ENCODE measurements around the gene ZBTB20. TPM values are rescaled to one million over a fixed set of nuclear protein-coding genes. Genes with fewer than 3 reads are reported as not detected.

The ZBTB20 gene
- total RNA-seq, 2 experiments from 2014 or later, result 8.1 TPM

DNA sequence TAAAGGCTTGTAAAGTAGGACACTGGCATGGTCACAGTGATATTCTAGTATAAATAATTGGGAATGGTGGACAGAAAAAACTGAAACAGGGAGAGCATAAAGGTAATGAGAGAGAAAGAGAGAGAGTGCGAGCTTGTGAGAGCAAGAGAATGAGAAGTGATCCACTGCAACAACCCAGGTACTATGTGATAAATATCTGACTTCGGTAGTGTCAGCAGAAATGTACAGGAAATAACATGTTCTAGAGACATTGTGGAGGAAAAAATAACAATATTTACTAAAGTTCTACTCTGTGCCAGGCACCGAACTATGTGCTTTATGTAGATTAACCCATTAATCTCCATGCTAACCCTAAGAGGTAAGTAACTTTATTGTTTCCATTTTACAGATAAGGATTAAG, 425.9 kb downstream of the ZBTB20 start:
- CTCF ChIA-PET, result no interaction called here

DNA sequence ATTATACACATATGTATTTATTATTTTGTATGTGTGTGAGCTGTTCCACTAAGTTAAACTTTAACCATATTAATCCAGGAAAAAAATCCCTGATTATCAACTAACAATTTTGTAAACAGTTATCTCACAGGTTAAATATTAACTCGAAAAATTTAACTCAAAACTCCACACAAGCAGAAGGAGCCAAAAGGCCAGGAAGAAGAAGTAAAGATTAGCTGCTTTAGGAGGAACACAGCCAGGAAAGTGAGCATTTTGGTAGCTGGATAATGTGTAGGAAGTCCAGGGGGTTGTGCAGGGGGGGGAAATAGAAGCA, 428.2 kb downstream of the ZBTB20 start:
- ATAC-seq (no peak), DNase-seq (no peak)
- CTCF ChIA-PET, result no interaction called here
- Mint-ChIP-seq H3K9me3 (ENCODE audit: insufficient read depth) (no peaks in the 10 kb centered on the region), H3K36me3 (ENCODE audit: low read depth) (no peaks in the 10 kb centered on the region), H3K27me3 (ENCODE audit: low read depth) (no peaks in the 10 kb centered on the region), H3K27ac (no peak overlapping the region), H3K4me3 (no peak overlapping the region), H3K4me1 (ENCODE audit: low read depth) (peaks cover 25% of the 10 kb centered on the region)
- POLR2A ChIA-PET, result no interaction called here

More for the DNA sequence above, 425.9 kb downstream of the ZBTB20 start:
- no peak for ATAC-seq
- DNase-seq, result no peak
- Mint-ChIP-seq H3K9me3 (ENCODE audit: insufficient read depth) (no peaks in the 10 kb centered on the region), H3K36me3 (ENCODE audit: low read depth) (no peaks in the 10 kb centered on the region), H3K27me3 (ENCODE audit: low read depth) (no peaks in the 10 kb centered on the region), H3K27ac (no peak overlapping the region), H3K4me3 (no peak overlapping the region), H3K4me1 (ENCODE audit: low read depth) (peaks cover 25% of the 10 kb centered on the region)
- POLR2A ChIA-PET, result no interaction called here

DNA sequence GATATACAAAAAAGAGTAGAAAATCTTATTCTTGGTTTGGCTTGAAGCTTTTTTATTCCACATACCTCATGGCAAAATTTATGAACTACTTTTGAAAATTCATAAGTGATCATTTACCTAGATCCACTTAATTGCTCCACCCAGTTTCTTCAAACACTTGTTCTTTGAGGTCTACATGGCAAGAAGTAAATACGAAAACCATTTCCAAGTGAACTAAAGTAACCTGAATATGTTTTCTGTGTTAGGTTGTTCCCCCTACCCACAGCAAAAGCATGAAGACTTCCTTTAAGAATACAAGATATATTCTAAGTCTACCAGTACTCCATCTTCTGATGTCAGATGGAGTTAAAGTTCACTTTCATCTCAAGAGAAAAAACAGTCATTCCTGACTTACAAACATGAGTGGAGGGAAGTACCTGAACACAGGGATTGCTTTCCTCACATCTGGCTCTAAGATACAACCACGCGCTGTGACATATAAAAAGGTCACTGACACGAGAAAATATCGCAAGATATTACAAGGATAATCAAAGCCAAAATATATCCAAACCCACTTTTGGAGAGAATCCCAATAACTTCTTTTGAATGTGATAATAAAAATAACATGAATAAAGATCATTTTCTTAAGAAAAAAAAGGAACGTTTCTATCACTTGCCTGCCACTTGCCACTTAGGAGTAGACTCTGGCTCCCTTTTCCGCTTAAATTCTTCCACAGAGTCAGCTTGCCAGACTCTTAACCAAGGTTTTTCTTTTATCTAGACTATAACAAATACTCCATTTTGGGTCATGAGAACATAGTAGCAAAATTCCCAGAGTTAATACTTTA, 428.8 kb downstream of the ZBTB20 start:
- no peaks in the 10 kb centered on the region for H3K9me3 Mint-ChIP-seq (ENCODE audit: insufficient read depth)
- H3K4me3 Mint-ChIP-seq, result no peak overlapping the region
- ChIA-PET POLR2A (no interaction called here), CTCF (no interaction called here)
- no peak overlapping the region for H3K27ac Mint-ChIP-seq
- no peaks in the 10 kb centered on the region for H3K27me3 Mint-ChIP-seq (ENCODE audit: low read depth)
- H3K36me3 Mint-ChIP-seq (ENCODE audit: low read depth), result no peaks in the 10 kb centered on the region
- DNase-seq (no peak), ATAC-seq (no peak)
- H3K4me1 Mint-ChIP-seq (ENCODE audit: low read depth), result peaks cover 25% of the 10 kb centered on the region

- ATAC-seq, result no peak
Observed at GRCh38 chr3:114716916-114717315, 430.2 kb downstream of the ZBTB20 start.

GRCh38 chr3:114716126-114716525, 431.0 kb downstream of the ZBTB20 start:
- ChIA-PET CTCF (no interaction called here), POLR2A (no interaction called here)
- Mint-ChIP-seq H3K4me3 (no peak overlapping the region), H3K27me3 (ENCODE audit: low read depth) (no peaks in the 10 kb centered on the region), H3K4me1 (ENCODE audit: low read depth) (peaks cover 18% of the 10 kb centered on the region), H3K36me3 (ENCODE audit: low read depth) (no peaks in the 10 kb centered on the region), H3K27ac (no peak overlapping the region), H3K9me3 (ENCODE audit: insufficient read depth) (no peaks in the 10 kb centered on the region)
- DNase-seq (no peak), ATAC-seq (no peak)

More at GRCh38 chr3:114716916-114717315, 430.2 kb downstream of the ZBTB20 start:
- H3K4me1 Mint-ChIP-seq (ENCODE audit: low read depth), result peaks cover 24% of the 10 kb centered on the region
- H3K9me3 Mint-ChIP-seq (ENCODE audit: insufficient read depth), result no peaks in the 10 kb centered on the region
- ChIA-PET CTCF (no interaction called here), POLR2A (no interaction called here)
- H3K4me3 Mint-ChIP-seq, result no peak overlapping the region
- no peak for DNase-seq
- H3K36me3 Mint-ChIP-seq (ENCODE audit: low read depth), result no peaks in the 10 kb centered on the region
- H3K27me3 Mint-ChIP-seq (ENCODE audit: low read depth), result no peaks in the 10 kb centered on the region
- H3K27ac Mint-ChIP-seq, result no peak overlapping the region

- H3K27me3 Mint-ChIP-seq (ENCODE audit: low read depth), result no peaks in the 10 kb centered on the region
- H3K9me3 Mint-ChIP-seq (ENCODE audit: insufficient read depth), result no peaks in the 10 kb centered on the region
- no peaks in the 10 kb centered on the region for H3K36me3 Mint-ChIP-seq (ENCODE audit: low read depth)
- ChIA-PET POLR2A (no interaction called here), CTCF (no interaction called here)
- H3K4me3 Mint-ChIP-seq, result no peak overlapping the region
- DNase-seq (no peak), ATAC-seq (no peak)
- no peak overlapping the region for H3K27ac Mint-ChIP-seq
- H3K4me1 Mint-ChIP-seq (ENCODE audit: low read depth), result peaks cover 14% of the 10 kb centered on the region
Observed at GRCh38 chr3:114714957-114715460, 432.1 kb downstream of the ZBTB20 start.

GRCh38 chr3:114714237-114714636, 432.9 kb downstream of the ZBTB20 start:
- Mint-ChIP-seq H3K27me3 (ENCODE audit: low read depth) (no peaks in the 10 kb centered on the region), H3K9me3 (ENCODE audit: insufficient read depth) (no peaks in the 10 kb centered on the region), H3K27ac (no peak overlapping the region), H3K4me3 (no peak overlapping the region), H3K4me1 (ENCODE audit: low read depth) (peaks cover 14% of the 10 kb centered on the region), H3K36me3 (ENCODE audit: low read depth) (no peaks in the 10 kb centered on the region)
- ATAC-seq, result no peak
- DNase-seq, result no peak
- ChIA-PET CTCF (interaction anchor here (0.7 to 1.5 kb wide), 2 partner anchors 15 to 81 kb away, joined by 3 to 4 read pairs; no protein-coding TSS in a partner anchor), POLR2A (no interaction called here)

GRCh38 chr3:114712728-114713492, 434.2 kb downstream of the ZBTB20 start:
- CTCF ChIA-PET, result interaction anchor here (1.5 kb wide), 1 partner anchor 16 kb away, joined by 3 read pairs; no protein-coding TSS in a partner anchor

GRCh38 chr3:114711321-114711886, 435.7 kb downstream of the ZBTB20 start:
- Mint-ChIP-seq H3K27ac (no peak overlapping the region), H3K36me3 (ENCODE audit: low read depth) (no peaks in the 10 kb centered on the region), H3K27me3 (ENCODE audit: low read depth) (no peaks in the 10 kb centered on the region), H3K9me3 (ENCODE audit: insufficient read depth) (no peaks in the 10 kb centered on the region), H3K4me3 (no peak overlapping the region), H3K4me1 (ENCODE audit: low read depth) (peaks cover 5% of the 10 kb centered on the region)
- no peak for DNase-seq
- POLR2A ChIA-PET, result no interaction called here
- ATAC-seq, result no peak
- CTCF ChIA-PET, result no interaction called here

More at GRCh38 chr3:114712728-114713492, 434.2 kb downstream of the ZBTB20 start:
- H3K27me3 Mint-ChIP-seq (ENCODE audit: low read depth), result no peaks in the 10 kb centered on the region
- H3K4me1 Mint-ChIP-seq (ENCODE audit: low read depth), result peaks cover 14% of the 10 kb centered on the region
- no peak overlapping the region for H3K4me3 Mint-ChIP-seq
- no peak for DNase-seq
- H3K36me3 Mint-ChIP-seq (ENCODE audit: low read depth), result no peaks in the 10 kb centered on the region
- H3K27ac Mint-ChIP-seq, result no peak overlapping the region
- ATAC-seq, result no peak
- POLR2A ChIA-PET, result interaction anchor here (0.5 kb wide), 1 partner anchor 757 kb away, joined by 3 read pairs; no protein-coding TSS in a partner anchor
- H3K9me3 Mint-ChIP-seq (ENCODE audit: insufficient read depth), result no peaks in the 10 kb centered on the region

- DNase-seq, result no peak
- Mint-ChIP-seq H3K4me1 (ENCODE audit: low read depth) (peaks cover 6% of the 10 kb centered on the region), H3K27me3 (ENCODE audit: low read depth) (no peaks in the 10 kb centered on the region), H3K27ac (no peak overlapping the region), H3K9me3 (ENCODE audit: insufficient read depth) (no peaks in the 10 kb centered on the region), H3K36me3 (ENCODE audit: low read depth) (no peaks in the 10 kb centered on the region), H3K4me3 (no peak overlapping the region)
- no peak for ATAC-seq
- CTCF ChIA-PET, result no interaction called here
- POLR2A ChIA-PET, result no interaction called here
Observed at GRCh38 chr3:114709102-114709501, 438.0 kb downstream of the ZBTB20 start.

DNA sequence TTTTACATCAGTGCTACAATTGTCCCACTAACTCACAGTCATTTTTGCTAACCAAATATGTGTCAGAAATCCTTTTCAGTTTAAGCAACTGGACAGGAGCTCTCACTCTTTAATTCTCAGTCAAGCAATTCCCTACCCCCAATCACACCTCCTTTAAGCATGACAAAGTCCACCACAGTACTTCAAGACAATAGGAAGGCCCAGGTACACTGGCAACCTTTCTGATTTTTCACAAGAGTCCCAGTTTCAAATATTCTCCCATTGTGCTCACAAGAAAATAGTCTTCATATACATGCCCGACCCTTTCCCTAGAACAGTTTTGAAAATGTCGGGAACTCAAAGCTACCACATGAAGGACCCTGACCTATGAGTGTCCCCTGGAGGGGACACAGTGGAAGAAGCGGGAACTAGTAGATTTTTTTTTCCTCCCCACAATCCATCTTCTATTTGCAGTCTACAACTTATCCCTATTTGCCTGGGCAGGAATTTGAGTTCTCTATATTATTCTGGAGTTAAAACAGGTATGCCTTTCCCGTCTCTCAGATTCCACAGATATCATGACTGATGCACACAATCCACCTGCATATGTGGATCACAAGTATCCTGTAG, 439.7 kb downstream of the ZBTB20 start:
- POLR2A ChIA-PET, result no interaction called here
- no peak for ATAC-seq

More for the DNA sequence above, 439.7 kb downstream of the ZBTB20 start:
- CTCF ChIA-PET, result no interaction called here
- peaks cover 6% of the 10 kb centered on the region for H3K4me1 Mint-ChIP-seq (ENCODE audit: low read depth)
- no peak overlapping the region for H3K27ac Mint-ChIP-seq
- H3K36me3 Mint-ChIP-seq (ENCODE audit: low read depth), result no peaks in the 10 kb centered on the region
- no peak overlapping the region for H3K4me3 Mint-ChIP-seq
- DNase-seq, result no peak
- no peaks in the 10 kb centered on the region for H3K27me3 Mint-ChIP-seq (ENCODE audit: low read depth)
- no peaks in the 10 kb centered on the region for H3K9me3 Mint-ChIP-seq (ENCODE audit: insufficient read depth)
